ENCODE measurements around the gene C14orf132. TPM values are rescaled to one million over a fixed set of nuclear protein-coding genes. Genes with fewer than 3 reads are reported as not detected.

The C14orf132 gene
- 69.9 TPM for total RNA-seq

GRCh38 chr14:96038920-96039632, at the start of gene C14orf132:
TSS of gene C14orf132 (plus strand) at chr14:96039362. CDS start at chr14:96039501, 139 bp downstream.

Other genes with a start within 250 kb of the C14orf132 start
- 6.1 TPM for gene TUNAR, start 162.5 kb upstream of the C14orf132 start, total RNA-seq
- gene BDKRB2, start 165.5 kb downstream of the C14orf132 start, total RNA-seq: 7.4 TPM
- gene BDKRB1, start 216.8 kb downstream of the C14orf132 start, total RNA-seq: 0.38 TPM